ENCODE results near the gene ZNF638. TPM values are rescaled to one million over a fixed set of nuclear protein-coding genes. Genes with fewer than 3 reads are reported as not detected.

Gene ZNF638
- total RNA-seq, 2 donors from 2014 or later = 196 to 208 TPM

DNA sequence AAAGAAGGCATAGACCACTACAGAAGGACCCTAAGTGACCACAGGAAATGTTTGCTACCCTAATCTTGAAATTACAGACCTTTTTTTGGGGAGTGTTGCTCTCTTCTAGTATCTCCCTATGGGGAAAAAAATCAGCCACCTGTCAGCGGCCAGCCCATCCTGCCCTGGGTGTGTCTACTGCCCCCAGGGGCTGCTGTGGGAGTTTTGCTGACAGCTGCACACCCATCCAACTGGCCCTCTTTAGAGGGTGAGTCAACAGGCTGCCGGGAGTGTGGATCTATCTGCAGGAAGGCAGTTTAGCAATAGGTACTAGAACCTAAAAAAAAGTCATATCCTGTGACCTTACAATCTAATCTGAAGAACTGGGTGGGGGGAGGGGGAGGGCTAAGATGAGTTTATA lies 121.0 kb downstream of the ZNF638 start:
- peak; percentile 79 for DNase-seq
- no peaks in the 10 kb centered on the region for H3K9me3 ChIP-seq (ENCODE audit: control insufficient read depth, low read length)
- H3K36me3 Mint-ChIP-seq (ENCODE audit: low read depth) = no peaks in the 10 kb centered on the region
- WGBS, 2 experiments (ENCODE audit: insufficient coverage in 1 of 2, insufficient read length in 1 of 2) = 46% methylated on average over 2 of the region's 2 CpGs; no CpG with 5 or more reads in 1 of the 2 experiments
- H3K9me3 Mint-ChIP-seq = no peaks in the 10 kb centered on the region
- peak; percentile 67 for TF ChIP-seq CTCF (conservative IDR thresholded peaks at IDR 0.05)
- peaks cover 19% of the 10 kb centered on the region for H3K4me1 Mint-ChIP-seq
- H3K27me3 Mint-ChIP-seq (ENCODE audit: insufficient read depth) = peaks cover 39% of the 10 kb centered on the region
- H3K4me3 Mint-ChIP-seq = peak overlapping the region; percentile 59
- no peak overlapping the region for H3K9ac ChIP-seq (ENCODE audit: extremely low read depth, low read length, poor library complexity, severe bottlenecking)
- no peak overlapping the region for H3K4me3 ChIP-seq (ENCODE audit: low read length)
- H3K27ac Mint-ChIP-seq = no peak overlapping the region
- no peak overlapping the region for H3K27ac ChIP-seq (ENCODE audit: low read depth, low read length)
- H3K27me3 ChIP-seq (ENCODE audit: control insufficient read depth, insufficient read depth, low read length, poor library complexity, severe bottlenecking) = peaks cover 19% of the 10 kb centered on the region
- no peaks in the 10 kb centered on the region for H3K36me3 ChIP-seq (ENCODE audit: control insufficient read depth, insufficient read depth, low read length)
- H3K4me1 ChIP-seq (ENCODE audit: control insufficient read depth, insufficient read depth, low read length) = peaks cover 3% of the 10 kb centered on the region

- DNase-seq = peak; percentile 93
- 8% methylated on average over 29 to 66 of the region's 66 CpGs for WGBS, 2 experiments (ENCODE audit: insufficient coverage in 1 of 2, insufficient read length in 1 of 2)
- H3K4me1 Mint-ChIP-seq = peaks cover 19% of the 10 kb centered on the region
- Histone ChIP-seq H3K27ac (ENCODE audit: low read depth, low read length) (no peak within 1 kb of the TSS), H3K36me3 (ENCODE audit: control insufficient read depth, insufficient read depth, low read length) (no peaks in the 10 kb centered on the region), H3K9me3 (ENCODE audit: control insufficient read depth, low read length) (no peaks in the 10 kb centered on the region), H3K4me1 (ENCODE audit: control insufficient read depth, insufficient read depth, low read length) (peaks cover 3% of the 10 kb centered on the region), H3K9ac (ENCODE audit: extremely low read depth, low read length, poor library complexity, severe bottlenecking) (peak within 1 kb of the TSS; percentile 34), H3K4me3 (ENCODE audit: low read length) (peak within 1 kb of the TSS; percentile 77), H3K27me3 (ENCODE audit: control insufficient read depth, insufficient read depth, low read length, poor library complexity, severe bottlenecking) (peaks cover 19% of the 10 kb centered on the region)
- H3K9me3 Mint-ChIP-seq = no peaks in the 10 kb centered on the region
- peak within 1 kb of the TSS; percentile 59 for H3K4me3 Mint-ChIP-seq
- H3K36me3 Mint-ChIP-seq (ENCODE audit: low read depth) = no peaks in the 10 kb centered on the region
- TF ChIP-seq CTCF (conservative IDR thresholded peaks at IDR 0.05) = no peak
- peaks cover 44% of the 10 kb centered on the region for H3K27me3 Mint-ChIP-seq (ENCODE audit: insufficient read depth)
- H3K27ac Mint-ChIP-seq = no peak within 1 kb of the TSS
These were observed 122.0 kb downstream of the ZNF638 start, which contains the start of gene DYSF for GRCh38 chr2:71453404-71454220. DYSF (plus strand) TSS chr2:71453561.

- Histone ChIP-seq H3K9me3 (ENCODE audit: control insufficient read depth, low read length) (no peaks in the 10 kb centered on the region), H3K27ac (ENCODE audit: low read depth, low read length) (no peak overlapping the region), H3K4me1 (ENCODE audit: control insufficient read depth, insufficient read depth, low read length) (peaks cover 3% of the 10 kb centered on the region), H3K36me3 (ENCODE audit: control insufficient read depth, insufficient read depth, low read length) (no peaks in the 10 kb centered on the region), H3K27me3 (ENCODE audit: control insufficient read depth, insufficient read depth, low read length, poor library complexity, severe bottlenecking) (peaks cover 19% of the 10 kb centered on the region), H3K9ac (ENCODE audit: extremely low read depth, low read length, poor library complexity, severe bottlenecking) (no peak overlapping the region), H3K4me3 (ENCODE audit: low read length) (peak overlapping the region; percentile 77)
- Mint-ChIP-seq H3K4me1 (peaks cover 17% of the 10 kb centered on the region), H3K27ac (no peak overlapping the region), H3K27me3 (ENCODE audit: insufficient read depth) (peaks cover 50% of the 10 kb centered on the region), H3K4me3 (peak overlapping the region; percentile 59), H3K9me3 (no peaks in the 10 kb centered on the region), H3K36me3 (ENCODE audit: low read depth) (no peaks in the 10 kb centered on the region)
- WGBS, 2 experiments (ENCODE audit: insufficient coverage in 1 of 2, insufficient read length in 1 of 2) = 57 to 71% methylated on average over 12 to 17 of the region's 17 CpGs
- TF ChIP-seq CTCF (conservative IDR thresholded peaks at IDR 0.05) = peak; percentile 40
- DNase-seq = peak; percentile 79
These were observed 122.8 kb downstream of the ZNF638 start for GRCh38 chr2:71454221-71455010.
